DOHH2 (cell line): ENCODE data around the gene LRRC71.

Experiments
- CTCF ChIP-seq: fragments of 200-600 bp; sonication (generic); IDR thresholded peaks from one replicate; pipeline ENCODE4 v1.5.1; 2014; ENCODE audit warnings: antibody characterized with exemption, mild to moderate bottlenecking, low read depth, low read length; ENCODE audit not compliant: poor library complexity, severe bottlenecking
- EZH2phosphoT487 ChIP-seq: fragments of 200-600 bp; sonication (generic); IDR thresholded peaks from 2 replicates; pipeline ENCODE4 v1.6.1; 2017; ENCODE audit warnings: borderline replicate concordance, mild to moderate bottlenecking, antibody characterized with exemption, low read length, moderate library complexity, mixed read lengths

- no peak for TF ChIP-seq CTCF
- no peak for TF ChIP-seq EZH2phosphoT487
Measured at GRCh38 chr1:156912310-156912709, 8.1 kb upstream of the LRRC71 start.
